K562 (cell line): ENCODE results near the gene LBHD1. TPM values are rescaled to one million over a fixed set of nuclear protein-coding genes. Genes with fewer than 3 reads are reported as not detected.
A peak's percentile ranks its signal among the peaks of the same experiment; 100 is the strongest.
"Not testable (repeated sequence)": the region's sequence is repeated elsewhere in the genome, so short reads cannot be mapped to it uniquely, and the experiment has no call there.

Experiments used
- ATAC-seq: fragments of 200-7000 bp; cut with Tn5 transposase; 3 replicates; pipeline ENCODE4 v1.9.1; 2020; ENCODE audit warnings: moderate library complexity
- BruUV-seq: library from RNA; stranded (reverse); fragments of 400-500 nt; replicated peaks from 2 replicates; lab custom pipeline; 2021; lab: Mats Ljungman, UMichigan
- CTCF ChIA-PET: fragments of 300-600 bp; formaldehyde crosslinking; extraction: SDS; loops from one replicate; lab custom pipeline; 2021; ENCODE audit warnings: low intra/inter-chr PET ratio; lab: Yijun Ruan, JAX
- POLR2A ChIA-PET: fragments of 300-600, 350-650 bp; sonication (Branson Sonifier 250); formaldehyde crosslinking; extraction: SDS; loops from one replicate; lab custom pipeline; 2021; ENCODE audit warnings: antibody characterized with exemption, inconsistent platforms; lab: Yijun Ruan, JAX
- DNase-seq, 4 experiments: peaks; one replicate each; pipeline versions ENCODE4 v3.0.0 to v3.0.0-alpha.2; 2011 to 2018; ENCODE audit warnings: low spot score in 3 of 4, mixed read lengths in 3 of 4; ENCODE audit errors: extremely low read depth in 1 of 4
- FAIRE-seq: peaks from 2 replicates; lab custom pipeline; 2011; peaks lifted over from hg19 to GRCh38; lab: Jason Lieb, UNC
- H2AFZ ChIP-seq: 2 replicates; pipeline ENCODE4 v1.6.0; 2011; ENCODE audit warnings: low read depth, low read length, control low read depth, inconsistent platforms
- H3K27ac ChIP-seq: fragments of 200-600 bp; 3 replicates; pipeline ENCODE4 v1.8.0; 2011; ENCODE audit warnings: low read depth, mild to moderate bottlenecking, control low read depth, inconsistent platforms, low read length, moderate library complexity, mixed read lengths; ENCODE audit errors: extremely low read depth
- H3K27me3 ChIP-seq, 2 experiments: fragments of 300-600 bp in 1 of 2; 2 replicates in 1 of 2; 3 replicates in 1 of 2; pipeline versions ENCODE4 v1.6.0 to v1.8.0; 2011; ENCODE audit warnings: inconsistent platforms in 2 of 2, low read length in 2 of 2, mild to moderate bottlenecking in 1 of 2, mixed read lengths in 1 of 2, moderate library complexity in 1 of 2; ENCODE audit not compliant: control insufficient read depth in 2 of 2, insufficient read depth in 2 of 2
- H3K36me3 ChIP-seq: fragments of 300-600 bp; 3 replicates; pipeline ENCODE4 v1.8.0; 2011; ENCODE audit warnings: mild to moderate bottlenecking, low read length, inconsistent platforms; ENCODE audit not compliant: control insufficient read depth, insufficient read depth
- H3K4me1 ChIP-seq, 2 experiments: fragments of 200-600 bp in 1 of 2; replicated peaks in 1 of 2; 2 replicates in 1 of 2; 3 replicates in 1 of 2; pipeline versions ENCODE4 v1.5.1 to v1.8.0; 2011; ENCODE audit warnings: inconsistent platforms in 2 of 2, low read length in 2 of 2, mild to moderate bottlenecking in 1 of 2, mixed read lengths in 1 of 2, moderate library complexity in 1 of 2; ENCODE audit not compliant: control insufficient read depth in 2 of 2, insufficient read depth in 2 of 2
- H3K4me2 ChIP-seq: 2 replicates; pipeline ENCODE4 v1.6.1; 2011; ENCODE audit warnings: low read length, control low read depth, inconsistent platforms, mixed read lengths; ENCODE audit not compliant: insufficient read depth
- H3K4me3 ChIP-seq: fragments of 200-600 bp; sonication (generic), shearing (Covaris generic); 2 replicates; pipeline ENCODE4 v1.5.1; 2016; ENCODE audit warnings: control low read depth, inconsistent platforms
- H3K79me2 ChIP-seq: fragments of 200-600 bp; 3 replicates; pipeline ENCODE4 v1.8.0; 2011; ENCODE audit warnings: low read length, inconsistent platforms; ENCODE audit not compliant: control insufficient read depth, insufficient read depth
- H3K9ac ChIP-seq, 2 experiments: 2 replicates each; pipeline versions ENCODE4 v1.6.0 to v1.6.1; 2011; ENCODE audit warnings: low read depth in 2 of 2, low read length in 2 of 2, control low read depth in 1 of 2, inconsistent platforms in 1 of 2, mild to moderate bottlenecking in 1 of 2, mixed read lengths in 1 of 2; ENCODE audit not compliant: insufficient read depth in 1 of 2
- H3K9me1 ChIP-seq: one replicate; pipeline ENCODE4 v1.6.0; 2011; ENCODE audit warnings: inconsistent platforms, mild to moderate bottlenecking, low read length, moderate library complexity; ENCODE audit not compliant: control insufficient read depth, insufficient read depth
- H3K9me3 ChIP-seq: replicated peaks from 2 replicates; pipeline ENCODE4 v1.5.1; 2011; ENCODE audit warnings: low read depth, low read length, inconsistent platforms; ENCODE audit not compliant: control insufficient read depth, insufficient read depth
- H4K20me1 ChIP-seq: replicated peaks from 2 replicates; pipeline ENCODE4 v1.6.1; 2011; ENCODE audit warnings: low read length, inconsistent platforms, mixed read lengths; ENCODE audit not compliant: control insufficient read depth, insufficient read depth
- CCAR2 ChIP-seq: fragments of 200-400 bp; formaldehyde crosslinking; IDR thresholded peaks from 2 replicates; pipeline ENCODE4 v1.6.1; 2017; ENCODE audit warnings: mild to moderate bottlenecking, low read depth, low read length
- FOXA3 ChIP-seq, 2 experiments: fragments of 450-650 bp in 1 of 2; sonication (generic) in 1 of 2; formaldehyde crosslinking; IDR thresholded peaks in 1 of 2; conservative IDR thresholded peaks in 1 of 2; 2 replicates each; pipeline versions ENCODE4 v1.4.0 to v1.8.0; 2020 to 2022; ENCODE audit warnings: mild to moderate bottlenecking in 2 of 2, missing genetic modification reagents in 1 of 2
- FOXP1 ChIP-seq: sonication (generic); formaldehyde crosslinking; IDR thresholded peaks from 2 replicates; pipeline ENCODE4 v1.8.0; 2022; ENCODE audit warnings: mild to moderate bottlenecking, missing genetic modification reagents
- JUNB ChIP-seq: fragments of 450-650 bp; formaldehyde crosslinking; conservative IDR thresholded peaks from 2 replicates; pipeline ENCODE4 v1.4.0; 2020; ENCODE audit warnings: mild to moderate bottlenecking
- KAT2B ChIP-seq: IDR thresholded peaks from one replicate; pipeline ENCODE4 v1.6.1; 2012; ENCODE audit warnings: low read depth, mild to moderate bottlenecking, control low read depth, inconsistent platforms, low read length, moderate library complexity
- RNF2 ChIP-seq: sonication (generic); IDR thresholded peaks from 2 replicates; pipeline ENCODE4 v1.6.1; 2016
- WGBS: fragments of 100-300 bp; shearing (Covaris generic); methylation state at CpG from one replicate; pipeline ENCODE4 v1.1.6; 2016; ENCODE audit warnings: low coverage, mixed read lengths; ENCODE audit not compliant: insufficient coverage; ENCODE audit errors: missing lambda C conversion rate; 5-methylcytosine and 5-hydroxymethylcytosine counted together
- in situ Hi-C: fragments of 300-500 bp; cut with MboI; formaldehyde crosslinking; loops from 4 replicates; pipeline ENCODE4 v1.15.0; 2018; ENCODE audit warnings: inconsistent platforms, mixed read lengths
- intact Hi-C: fragments of 100-400 bp; cut with micrococcal nuclease; formaldehyde crosslinking; loops from 2 replicates; pipeline ENCODE4 v1.14.2; 2022
- polyA plus RNA-seq, 8 experiments: library from polyadenylated mRNA; depleted of rRNA in 4 of 8; stranded (reverse) in 5 of 8; unstranded in 3 of 8; fragments of >200 nt; fragmentation: Nextera tagmentation in 2 of 8; fragmentation: Illumina TruSeq in 1 of 8; extraction: Ambion mirVana in 2 of 8; extraction: Trizol in 1 of 8; gene quantifications; 2 replicates each; pipeline versions ENCODE4 v1.2.1 to v1.2.3, GENCODE V29; 2011 to 2014; ENCODE audit warnings: inconsistent platforms in 1 of 8, missing spikeins in 1 of 8
- total RNA-seq, 7 experiments: library from RNA; depleted of rRNA in 6 of 7; stranded (reverse); fragments of >200 nt in 6 of 7; fragmentation: Illumina TruSeq in 2 of 7; extraction: Trizol in 2 of 7; gene quantifications; 2 replicates each; pipeline versions ENCODE4 v1.2.1 to v1.2.3, GENCODE V29; 2011 to 2021; ENCODE audit warnings: low replicate concordance in 1 of 7
- TF ChIP-seq, protein P1 (sequence below): sonication (generic); formaldehyde crosslinking; IDR thresholded peaks from 2 replicates; pipeline ENCODE4 v1.9.0; 2022; ENCODE audit warnings: mild to moderate bottlenecking, missing genetic modification reagents
- TF ChIP-seq, protein P2 (sequence below), 2 experiments: IDR thresholded peaks; 2 replicates each; pipeline ENCODE4 v1.6.1; 2012; ENCODE audit warnings: improper control_type of control experiment in 2 of 2, low read depth in 2 of 2, low read length in 2 of 2, borderline replicate concordance in 1 of 2
- TF ChIP-seq, protein P3 (sequence below): fragments of 250-450 bp; sonication (Bioruptor Pico); IDR thresholded peaks from 2 replicates; pipeline ENCODE4 v1.8.0; 2021; ENCODE audit warnings: borderline replicate concordance, mild to moderate bottlenecking, moderate library complexity; ENCODE audit not compliant: poor library complexity, severe bottlenecking
- TF ChIP-seq, protein P4 (sequence below): sonication (generic); formaldehyde crosslinking; IDR thresholded peaks from 2 replicates; pipeline ENCODE4 v1.8.0; 2023; ENCODE audit warnings: missing genetic modification reagents, mild to moderate bottlenecking, borderline replicate concordance

The LBHD1 gene
- total and polyA plus RNA-seq, 9 of the 15 experiments (the other 6 are each of a cell fraction or from before 2014, with no cell fraction given): 2.6 to 28.0 (median 12.5) TPM

DNA sequence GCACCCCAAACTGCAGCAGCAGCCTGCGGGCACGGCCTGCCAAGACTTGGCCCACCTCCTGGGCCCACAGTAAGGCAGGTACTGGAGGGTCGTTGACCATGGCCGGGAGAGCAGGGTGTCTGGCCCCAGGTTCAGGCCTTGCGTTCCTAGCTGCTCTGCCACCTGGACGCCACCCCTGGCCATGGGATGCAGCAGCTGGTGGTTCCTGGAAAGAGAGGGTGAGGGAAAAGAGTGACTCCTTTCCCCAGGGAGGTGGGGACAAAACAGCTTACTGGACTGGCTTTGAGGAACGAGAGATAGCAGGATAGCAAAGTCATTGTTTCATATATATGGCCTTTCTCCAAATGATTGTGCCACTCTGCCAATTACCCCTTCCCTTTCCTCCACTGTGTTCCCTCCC is 33.3 kb upstream of the LBHD1 start (continued):
- TF ChIP-seq, protein P1, sequence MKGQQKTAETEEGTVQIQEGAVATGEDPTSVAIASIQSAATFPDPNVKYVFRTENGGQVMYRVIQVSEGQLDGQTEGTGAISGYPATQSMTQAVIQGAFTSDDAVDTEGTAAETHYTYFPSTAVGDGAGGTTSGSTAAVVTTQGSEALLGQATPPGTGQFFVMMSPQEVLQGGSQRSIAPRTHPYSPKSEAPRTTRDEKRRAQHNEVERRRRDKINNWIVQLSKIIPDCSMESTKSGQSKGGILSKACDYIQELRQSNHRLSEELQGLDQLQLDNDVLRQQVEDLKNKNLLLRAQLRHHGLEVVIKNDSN (CRISPR knock-in tag): 0 out of 2 replicates have a peak, but pooled peaks have one; percentile 15
- TF ChIP-seq, protein P2, sequence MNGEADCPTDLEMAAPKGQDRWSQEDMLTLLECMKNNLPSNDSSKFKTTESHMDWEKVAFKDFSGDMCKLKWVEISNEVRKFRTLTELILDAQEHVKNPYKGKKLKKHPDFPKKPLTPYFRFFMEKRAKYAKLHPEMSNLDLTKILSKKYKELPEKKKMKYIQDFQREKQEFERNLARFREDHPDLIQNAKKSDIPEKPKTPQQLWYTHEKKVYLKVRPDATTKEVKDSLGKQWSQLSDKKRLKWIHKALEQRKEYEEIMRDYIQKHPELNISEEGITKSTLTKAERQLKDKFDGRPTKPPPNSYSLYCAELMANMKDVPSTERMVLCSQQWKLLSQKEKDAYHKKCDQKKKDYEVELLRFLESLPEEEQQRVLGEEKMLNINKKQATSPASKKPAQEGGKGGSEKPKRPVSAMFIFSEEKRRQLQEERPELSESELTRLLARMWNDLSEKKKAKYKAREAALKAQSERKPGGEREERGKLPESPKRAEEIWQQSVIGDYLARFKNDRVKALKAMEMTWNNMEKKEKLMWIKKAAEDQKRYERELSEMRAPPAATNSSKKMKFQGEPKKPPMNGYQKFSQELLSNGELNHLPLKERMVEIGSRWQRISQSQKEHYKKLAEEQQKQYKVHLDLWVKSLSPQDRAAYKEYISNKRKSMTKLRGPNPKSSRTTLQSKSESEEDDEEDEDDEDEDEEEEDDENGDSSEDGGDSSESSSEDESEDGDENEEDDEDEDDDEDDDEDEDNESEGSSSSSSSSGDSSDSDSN (IDR thresholded peaks at IDR 0.05; ENCODE audit: borderline replicate concordance in 1 of 2, low read depth in 2 of 2, low read length in 2 of 2): no peak
- TF ChIP-seq, protein P3, sequence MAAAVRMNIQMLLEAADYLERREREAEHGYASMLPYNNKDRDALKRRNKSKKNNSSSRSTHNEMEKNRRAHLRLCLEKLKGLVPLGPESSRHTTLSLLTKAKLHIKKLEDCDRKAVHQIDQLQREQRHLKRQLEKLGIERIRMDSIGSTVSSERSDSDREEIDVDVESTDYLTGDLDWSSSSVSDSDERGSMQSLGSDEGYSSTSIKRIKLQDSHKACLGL (CRISPR knock-in tag): no peak
- no peak for TF ChIP-seq KAT2B
- no peak for TF ChIP-seq JUNB (CRISPR knock-in tag)
- TF ChIP-seq CCAR2: no peak
- TF ChIP-seq RNF2: no peak
- TF ChIP-seq FOXP1 (CRISPR knock-in tag): 0 out of 2 replicates have a peak, but pooled peaks have one; percentile 7
- TF ChIP-seq, protein P4, sequence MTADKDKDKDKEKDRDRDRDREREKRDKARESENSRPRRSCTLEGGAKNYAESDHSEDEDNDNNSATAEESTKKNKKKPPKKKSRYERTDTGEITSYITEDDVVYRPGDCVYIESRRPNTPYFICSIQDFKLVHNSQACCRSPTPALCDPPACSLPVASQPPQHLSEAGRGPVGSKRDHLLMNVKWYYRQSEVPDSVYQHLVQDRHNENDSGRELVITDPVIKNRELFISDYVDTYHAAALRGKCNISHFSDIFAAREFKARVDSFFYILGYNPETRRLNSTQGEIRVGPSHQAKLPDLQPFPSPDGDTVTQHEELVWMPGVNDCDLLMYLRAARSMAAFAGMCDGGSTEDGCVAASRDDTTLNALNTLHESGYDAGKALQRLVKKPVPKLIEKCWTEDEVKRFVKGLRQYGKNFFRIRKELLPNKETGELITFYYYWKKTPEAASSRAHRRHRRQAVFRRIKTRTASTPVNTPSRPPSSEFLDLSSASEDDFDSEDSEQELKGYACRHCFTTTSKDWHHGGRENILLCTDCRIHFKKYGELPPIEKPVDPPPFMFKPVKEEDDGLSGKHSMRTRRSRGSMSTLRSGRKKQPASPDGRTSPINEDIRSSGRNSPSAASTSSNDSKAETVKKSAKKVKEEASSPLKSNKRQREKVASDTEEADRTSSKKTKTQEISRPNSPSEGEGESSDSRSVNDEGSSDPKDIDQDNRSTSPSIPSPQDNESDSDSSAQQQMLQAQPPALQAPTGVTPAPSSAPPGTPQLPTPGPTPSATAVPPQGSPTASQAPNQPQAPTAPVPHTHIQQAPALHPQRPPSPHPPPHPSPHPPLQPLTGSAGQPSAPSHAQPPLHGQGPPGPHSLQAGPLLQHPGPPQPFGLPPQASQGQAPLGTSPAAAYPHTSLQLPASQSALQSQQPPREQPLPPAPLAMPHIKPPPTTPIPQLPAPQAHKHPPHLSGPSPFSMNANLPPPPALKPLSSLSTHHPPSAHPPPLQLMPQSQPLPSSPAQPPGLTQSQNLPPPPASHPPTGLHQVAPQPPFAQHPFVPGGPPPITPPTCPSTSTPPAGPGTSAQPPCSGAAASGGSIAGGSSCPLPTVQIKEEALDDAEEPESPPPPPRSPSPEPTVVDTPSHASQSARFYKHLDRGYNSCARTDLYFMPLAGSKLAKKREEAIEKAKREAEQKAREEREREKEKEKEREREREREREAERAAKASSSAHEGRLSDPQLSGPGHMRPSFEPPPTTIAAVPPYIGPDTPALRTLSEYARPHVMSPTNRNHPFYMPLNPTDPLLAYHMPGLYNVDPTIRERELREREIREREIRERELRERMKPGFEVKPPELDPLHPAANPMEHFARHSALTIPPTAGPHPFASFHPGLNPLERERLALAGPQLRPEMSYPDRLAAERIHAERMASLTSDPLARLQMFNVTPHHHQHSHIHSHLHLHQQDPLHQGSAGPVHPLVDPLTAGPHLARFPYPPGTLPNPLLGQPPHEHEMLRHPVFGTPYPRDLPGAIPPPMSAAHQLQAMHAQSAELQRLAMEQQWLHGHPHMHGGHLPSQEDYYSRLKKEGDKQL (CRISPR knock-in tag): no peak
- TF ChIP-seq FOXA3 (CRISPR knock-in tag; conservative IDR thresholded peaks at IDR 0.05 in 1 of 2, IDR thresholded peaks at IDR 0.05 in 1 of 2): 0 out of 4 replicates have a peak, but pooled peaks of 1 of the 2 experiments have one; percentile 49

DNA sequence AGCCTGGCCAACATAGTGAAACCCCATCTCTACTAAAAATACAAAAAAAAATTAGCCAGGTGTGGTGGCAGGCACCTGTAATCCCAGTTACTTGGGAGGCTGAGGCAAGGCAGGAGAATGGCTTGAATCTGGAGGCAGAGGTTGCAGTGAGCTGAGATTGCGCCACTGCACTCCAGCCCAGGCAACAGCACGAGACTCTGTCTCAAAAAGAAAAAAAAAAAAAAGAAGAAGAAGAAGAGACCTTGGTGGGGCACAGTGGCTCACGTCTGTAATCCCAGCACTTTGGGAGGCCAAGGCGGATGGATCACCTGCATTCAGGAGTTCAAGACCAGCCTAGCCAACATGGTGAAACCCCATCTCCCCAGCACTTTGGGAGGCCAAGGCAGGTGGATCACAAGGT is 31.9 kb upstream of the LBHD1 start:
- in situ Hi-C loops, H3K9ac ChIP-seq, H3K9me3 ChIP-seq, intact Hi-C loops, FAIRE-seq, DNase-seq, H3K4me2 ChIP-seq, BruUV-seq, H3K27me3 ChIP-seq, H3K4me3 ChIP-seq, H4K20me1 ChIP-seq, CTCF ChIA-PET, H2AFZ ChIP-seq, H3K27ac ChIP-seq, H3K9me1 ChIP-seq, ATAC-seq: not testable (repeated sequence)
- POLR2A ChIA-PET: interaction anchor here (0.6 to 1.2 kb wide), 3 partner anchors 15 to 50 kb away, joined by 3 to 4 read pairs (median 3); partner anchors contain the start of genes C11orf98, CSKMT and LRRN4CL
- Histone ChIP-seq H3K4me1 (peaks cover 29 to 35% of the 10 kb centered on the region in 2 experiments), H3K79me2 (peaks cover 14% of the 10 kb centered on the region), H3K36me3 (peaks cover 55% of the 10 kb centered on the region)
- 96% methylated on average over 3 of the region's 4 CpGs for WGBS
